Gastrocnemius medialis (tissue), 4 donors: Measurements from ENCODE around the gene ENG.
A peak's percentile ranks its signal among the peaks of the same experiment; 100 is the strongest.

Source experiments
- POLR2A ChIP-seq, 2 donors: fragments of 450-650 bp; IDR thresholded peaks; one replicate each; pipeline ENCODE4 v1.6.1; 2017; ENCODE audit warnings: antibody characterized with exemption in 2 of 2, mild to moderate bottlenecking in 2 of 2, moderate library complexity in 2 of 2
- TF ChIP-seq, protein P1 (sequence below), 5 experiments: fragments of 450-650 bp in 3 of 5; fragments of 200-600 bp in 2 of 5; sonication (generic) in 2 of 5; IDR thresholded peaks in 4 of 5; conservative IDR thresholded peaks in 1 of 5; 1 replicate in 4 of 5; 2 replicates in 1 of 5; pipeline ENCODE4 v1.5.1; 2016 to 2019; ENCODE audit warnings: antibody characterized with exemption in 5 of 5, mild to moderate bottlenecking in 3 of 5, moderate library complexity in 3 of 5

DNA sequence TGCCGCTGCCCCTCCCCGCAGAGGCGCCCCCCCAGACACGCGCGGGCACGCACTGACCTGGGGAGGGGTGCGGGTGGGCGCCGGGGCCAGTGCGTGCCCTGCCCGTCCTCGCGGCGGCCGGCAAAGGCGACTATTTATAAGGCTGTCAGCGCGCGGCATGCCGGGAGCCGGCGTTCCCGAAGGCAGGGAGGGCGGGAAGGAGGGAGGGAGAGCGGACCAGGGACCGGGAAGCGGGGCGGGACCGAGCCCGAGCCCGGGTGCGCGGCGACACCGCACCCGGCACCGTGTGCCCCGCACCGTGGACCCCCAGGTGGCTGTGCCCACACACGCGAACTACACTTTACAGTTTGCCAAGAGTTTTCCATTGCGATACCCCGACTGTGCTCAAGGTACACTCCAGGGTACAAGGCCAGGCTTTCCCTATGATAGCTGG is 23.1 kb upstream of the ENG start, which contains the start of gene AK1:
- TF ChIP-seq, protein P1, sequence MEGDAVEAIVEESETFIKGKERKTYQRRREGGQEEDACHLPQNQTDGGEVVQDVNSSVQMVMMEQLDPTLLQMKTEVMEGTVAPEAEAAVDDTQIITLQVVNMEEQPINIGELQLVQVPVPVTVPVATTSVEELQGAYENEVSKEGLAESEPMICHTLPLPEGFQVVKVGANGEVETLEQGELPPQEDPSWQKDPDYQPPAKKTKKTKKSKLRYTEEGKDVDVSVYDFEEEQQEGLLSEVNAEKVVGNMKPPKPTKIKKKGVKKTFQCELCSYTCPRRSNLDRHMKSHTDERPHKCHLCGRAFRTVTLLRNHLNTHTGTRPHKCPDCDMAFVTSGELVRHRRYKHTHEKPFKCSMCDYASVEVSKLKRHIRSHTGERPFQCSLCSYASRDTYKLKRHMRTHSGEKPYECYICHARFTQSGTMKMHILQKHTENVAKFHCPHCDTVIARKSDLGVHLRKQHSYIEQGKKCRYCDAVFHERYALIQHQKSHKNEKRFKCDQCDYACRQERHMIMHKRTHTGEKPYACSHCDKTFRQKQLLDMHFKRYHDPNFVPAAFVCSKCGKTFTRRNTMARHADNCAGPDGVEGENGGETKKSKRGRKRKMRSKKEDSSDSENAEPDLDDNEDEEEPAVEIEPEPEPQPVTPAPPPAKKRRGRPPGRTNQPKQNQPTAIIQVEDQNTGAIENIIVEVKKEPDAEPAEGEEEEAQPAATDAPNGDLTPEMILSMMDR (IDR thresholded peaks at IDR 0.05 in 4 of 5, conservative IDR thresholded peaks at IDR 0.05 in 1 of 5) = no peak
- TF ChIP-seq POLR2A (IDR thresholded peaks at IDR 0.05) = peak; percentile 74 to 90
